IPS DF 4.7 (cell line): ENCODE results near the gene NODAL.

Source experiments
- DNase-seq: peaks from one replicate; pipeline ENCODE4 v3.0.0-alpha.2; 2013; ENCODE audit warnings: low spot score; ENCODE audit errors: extremely low read depth

NODAL gene

DNA sequence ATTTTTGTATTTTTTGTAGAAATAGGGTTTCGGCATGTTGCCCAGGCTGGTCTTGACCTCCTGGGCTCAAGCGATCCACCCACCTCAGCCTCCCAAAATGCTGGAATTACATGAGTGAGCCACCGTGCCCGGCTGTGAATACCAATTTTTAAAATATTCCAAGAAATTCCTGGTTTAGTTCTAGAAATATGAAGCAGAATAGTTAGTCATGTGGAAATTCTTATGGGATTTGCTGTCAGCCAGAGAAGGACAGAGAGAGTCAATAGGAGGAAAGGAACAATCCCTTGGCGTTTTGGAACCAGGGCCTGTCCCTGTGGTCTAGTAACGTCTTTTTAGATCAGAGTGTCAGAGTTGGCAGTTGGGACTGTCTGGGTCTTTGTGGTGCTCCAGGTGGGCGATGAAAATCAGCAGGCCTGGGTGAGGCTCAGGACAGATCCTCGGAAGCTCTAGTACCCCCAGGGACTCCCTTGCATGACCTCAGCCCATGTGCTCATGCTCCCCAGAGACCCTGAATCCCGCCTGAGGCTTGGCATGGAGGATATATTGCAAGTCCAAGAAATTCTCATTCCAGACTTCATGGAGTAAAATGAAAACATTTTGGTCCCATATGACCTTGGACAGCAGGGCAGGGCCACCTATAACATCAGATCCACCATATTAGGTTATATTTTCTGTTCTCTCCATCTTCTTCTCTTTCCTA, 7.8 kb downstream of the NODAL start:
- no peak for DNase-seq

- DNase-seq, result no peak
Observed at GRCh38 chr10:70432561-70433263, 8.8 kb downstream of the NODAL start.

DNA sequence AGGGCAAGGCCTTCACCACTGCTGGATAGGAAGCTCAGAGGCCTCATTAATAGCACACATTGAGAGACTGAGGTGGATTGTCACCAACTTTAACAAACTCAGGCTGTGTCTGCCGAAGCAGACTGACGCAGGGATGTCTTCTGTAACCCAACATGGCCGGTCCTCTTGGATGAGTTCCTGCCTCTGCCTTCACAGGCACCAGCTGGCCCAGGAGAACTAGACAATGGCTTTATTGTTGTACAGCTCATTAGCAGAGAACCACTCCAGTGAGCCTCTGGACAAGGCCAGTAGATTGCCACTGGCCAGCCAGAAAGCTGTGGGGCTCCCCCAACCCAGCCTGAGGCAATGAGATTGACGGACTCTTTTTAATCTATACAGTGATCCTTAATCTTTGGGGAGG, 9.4 kb downstream of the NODAL start:
- DNase-seq, result no peak

GRCh38 chr10:70430493-70431445, 10.7 kb downstream of the NODAL start:
- no peak for DNase-seq

GRCh38 chr10:70426823-70427222, 14.7 kb downstream of the NODAL start:
- no peak for DNase-seq

- DNase-seq, result no peak
Observed at GRCh38 chr10:70425096-70425495, 16.4 kb downstream of the NODAL start.

- no peak for DNase-seq
Observed at GRCh38 chr10:70424320-70424719, 17.2 kb downstream of the NODAL start.

DNA sequence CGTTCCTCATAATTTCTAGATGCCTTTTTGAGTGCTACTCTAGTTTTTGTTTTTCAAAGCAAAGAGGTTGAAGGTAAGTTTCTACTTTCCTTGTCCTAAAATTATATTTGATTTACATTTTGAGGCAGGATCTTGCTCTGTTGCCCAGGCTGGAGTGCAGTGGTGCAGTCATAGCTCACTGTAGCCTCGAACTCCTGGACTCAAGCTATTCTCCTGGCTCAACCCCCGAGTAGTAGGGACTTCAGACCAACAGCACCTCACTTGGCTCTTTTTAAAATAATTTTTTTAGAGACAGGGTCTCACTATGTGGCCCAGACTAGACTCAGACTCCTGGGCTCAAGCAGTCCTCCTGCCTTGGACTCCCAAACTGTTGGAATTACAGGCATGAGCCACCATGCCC, 22.8 kb downstream of the NODAL start:
- DNase-seq, result no peak

DNA sequence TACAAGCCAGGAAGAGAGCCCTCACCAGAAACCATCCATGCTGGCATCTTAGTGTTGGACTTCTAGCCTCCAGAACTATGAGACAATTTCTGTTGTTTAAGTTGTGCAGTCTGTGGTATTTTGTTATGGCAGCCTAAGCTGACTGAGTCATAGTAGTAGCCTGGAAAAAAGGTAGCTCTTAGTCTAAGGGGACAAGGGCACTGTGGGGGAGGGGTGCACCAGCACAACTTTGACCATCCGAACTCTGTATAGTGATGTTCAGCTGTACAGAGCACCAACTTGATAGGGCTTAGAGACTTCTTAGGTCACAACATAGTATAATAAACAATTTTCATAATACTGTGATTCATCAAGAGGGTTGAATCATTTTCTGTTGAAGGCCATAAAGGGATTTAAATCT, 23.3 kb downstream of the NODAL start:
- no peak for DNase-seq

- no peak for DNase-seq
Observed at GRCh38 chr10:70417568-70417967, 23.9 kb downstream of the NODAL start.

DNA sequence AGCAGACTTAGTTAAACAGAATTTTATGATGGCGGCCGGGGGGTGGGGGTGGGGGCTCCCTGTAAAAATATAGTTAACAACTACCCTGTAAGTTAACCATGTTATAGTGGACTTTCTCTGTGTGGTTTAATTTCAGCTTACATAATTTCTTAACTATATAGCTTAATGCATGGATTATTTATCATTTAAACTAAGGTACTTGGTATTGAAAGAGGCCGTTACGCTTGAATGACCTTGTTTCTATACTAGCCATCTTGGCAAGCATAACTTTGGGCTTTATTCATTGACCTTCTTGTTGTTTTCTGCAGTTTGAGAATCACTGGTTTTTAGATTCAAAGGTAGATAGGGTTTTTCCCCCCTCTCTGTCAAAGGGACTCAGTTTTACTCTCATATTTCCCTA, 29.1 kb downstream of the NODAL start:
- no peak for DNase-seq

- no peak for DNase-seq
Observed at GRCh38 chr10:70410608-70411007, 30.9 kb downstream of the NODAL start.

- no peak for DNase-seq
Observed at GRCh38 chr10:70409772-70410171, 31.7 kb downstream of the NODAL start.

- DNase-seq, result no peak
Observed at GRCh38 chr10:70405037-70405824, 36.2 kb downstream of the NODAL start.

- no peak for DNase-seq
Observed at GRCh38 chr10:70404787-70405036, 36.8 kb downstream of the NODAL start.

DNA sequence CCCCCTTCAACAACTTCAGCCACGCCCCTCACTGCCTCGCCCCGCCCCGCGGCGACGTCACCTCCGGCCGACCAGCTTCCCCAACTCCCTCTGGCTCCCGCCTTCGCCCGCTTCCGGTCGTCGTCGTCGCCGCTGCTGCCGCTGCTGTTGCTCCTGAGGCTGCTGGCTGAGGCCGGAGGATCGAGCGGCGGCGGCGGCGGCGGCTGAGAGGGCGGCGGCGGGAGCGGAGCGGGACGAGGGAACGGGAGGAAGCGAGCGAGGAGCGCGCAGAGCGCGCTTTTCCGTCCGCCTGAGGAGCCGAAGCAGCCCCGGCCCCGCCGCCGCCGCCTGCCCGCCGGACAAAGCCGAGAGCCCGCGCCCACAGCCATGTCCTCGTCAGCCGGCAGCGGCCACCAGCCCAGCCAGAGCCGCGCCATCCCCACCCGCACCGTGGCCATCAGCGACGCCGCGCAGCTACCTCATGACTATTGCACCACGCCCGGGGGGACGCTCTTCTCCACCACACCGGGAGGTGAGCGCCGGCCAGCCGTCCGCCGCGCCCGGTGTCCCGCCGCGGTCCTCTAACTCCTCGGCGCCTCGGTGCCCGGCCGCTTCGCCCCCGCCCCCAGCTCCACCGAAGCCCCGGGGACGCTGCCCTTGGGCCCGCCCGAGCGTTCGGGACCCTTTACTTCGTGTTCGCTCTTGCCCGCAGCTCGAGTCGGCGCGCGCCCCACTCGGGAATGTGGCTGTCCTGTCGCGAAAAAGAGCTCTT, 37.3 kb downstream of the NODAL start, which contains the start of gene EIF4EBP2:
Gene EIF4EBP2 (plus strand): TSS at position 110 of the 751 bp plus-strand sequence. CDS start 257 bp downstream, at position 367.
- DNase-seq, result peak; percentile 78

- DNase-seq, result no peak
Observed at GRCh38 chr10:70403483-70404035, 37.9 kb downstream of the NODAL start.

GRCh38 chr10:70399177-70399576, 42.3 kb downstream of the NODAL start:
- DNase-seq, result no peak

GRCh38 chr10:70396140-70396539, 45.3 kb downstream of the NODAL start:
- DNase-seq, result no peak

GRCh38 chr10:70391654-70392053, 49.8 kb downstream of the NODAL start:
- DNase-seq, result no peak
